BE2C (cell line): ENCODE measurements around the gene MICOS13.

Source experiments
- DNase-seq: peaks from one replicate; pipeline ENCODE4 v3.0.0-alpha.2; 2020
- H3K27me3 ChIP-seq: fragments of 250-450 bp; sonication (Bioruptor Pico); 2 replicates; pipeline ENCODE4 v1.5.1; 2020; ENCODE audit warnings: mild to moderate bottlenecking
- H3K36me3 ChIP-seq: fragments of 250-450 bp; sonication (Bioruptor Pico); 2 replicates; pipeline ENCODE4 v1.5.1; 2020; ENCODE audit warnings: mild to moderate bottlenecking
- H3K4me1 ChIP-seq: fragments of 250-450 bp; sonication (Bioruptor Pico); 2 replicates; pipeline ENCODE4 v1.5.1; 2020
- H3K4me3 ChIP-seq: 2 replicates; pipeline ENCODE4 v1.5.1; 2011; ENCODE audit warnings: low read depth, low read length
- H3K9me3 ChIP-seq: fragments of 250-450 bp; sonication (Bioruptor Pico); 2 replicates; pipeline ENCODE4 v1.5.1; 2020
- CTCF ChIP-seq: IDR thresholded peaks from 2 replicates; pipeline ENCODE4 v1.5.1; 2012; ENCODE audit warnings: mild to moderate bottlenecking, low read depth, low read length

The MICOS13 gene

DNA sequence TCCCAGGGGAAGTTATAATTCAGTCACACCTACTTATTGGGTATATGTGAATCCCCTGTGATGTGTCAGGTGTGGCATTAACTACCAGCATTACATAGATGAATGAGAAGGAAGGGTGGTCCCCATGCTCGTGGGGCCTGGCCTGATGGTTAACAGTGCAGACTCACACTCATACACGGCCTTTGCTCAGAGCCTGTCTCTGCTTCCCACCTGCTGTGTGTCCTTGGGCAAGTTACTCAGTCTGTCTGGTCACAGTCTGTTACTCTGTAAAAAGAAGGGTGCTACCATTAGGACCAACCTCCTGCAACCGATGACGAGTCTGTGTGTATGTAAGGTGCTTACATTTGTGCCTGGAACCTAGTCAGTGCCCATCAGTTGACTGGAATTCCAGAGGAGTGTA, 33.6 kb downstream of the MICOS13 start:
- no peak for TF ChIP-seq CTCF
- DNase-seq: no peak
- Histone ChIP-seq H3K27me3 (no peaks in the 10 kb centered on the region), H3K4me3 (no peak overlapping the region), H3K4me1 (no peaks in the 10 kb centered on the region; the same call in 1 of the 2 replicates), H3K36me3 (peaks cover 91% of the 10 kb centered on the region), H3K9me3 (no peaks in the 10 kb centered on the region)

- peaks cover 89% of the 10 kb centered on the region for H3K36me3 ChIP-seq
- no peak overlapping the region for H3K4me3 ChIP-seq
- TF ChIP-seq CTCF: no peak
- H3K9me3 ChIP-seq: no peaks in the 10 kb centered on the region
- H3K27me3 ChIP-seq: no peaks in the 10 kb centered on the region
- H3K4me1 ChIP-seq: no peaks in the 10 kb centered on the region
- DNase-seq: no peak
Measured at GRCh38 chr19:5645409-5645808, 34.9 kb downstream of the MICOS13 start.

DNA sequence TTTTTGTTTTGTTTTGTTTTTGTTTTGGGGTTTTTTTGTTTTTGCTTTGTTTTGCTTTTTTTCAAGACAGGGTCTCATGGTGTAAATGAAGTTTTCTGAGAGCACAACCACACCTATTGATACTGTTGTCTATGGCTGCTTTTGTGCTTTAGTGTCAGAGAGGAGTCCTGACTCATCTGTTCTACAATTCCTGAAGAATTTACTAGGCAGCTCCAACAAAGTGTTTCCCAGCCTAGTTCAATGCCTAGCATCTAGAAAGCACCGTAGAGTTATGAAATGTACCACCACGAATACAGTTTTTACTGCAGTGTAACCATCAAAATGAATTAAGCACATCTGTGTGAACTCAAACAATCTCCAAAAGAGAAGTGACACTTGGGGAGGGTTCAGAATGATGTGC, 36.3 kb downstream of the MICOS13 start:
- H3K36me3 ChIP-seq: peaks cover 82% of the 10 kb centered on the region
- no peaks in the 10 kb centered on the region for H3K27me3 ChIP-seq
- no peak overlapping the region for H3K4me3 ChIP-seq
- H3K4me1 ChIP-seq: no peaks in the 10 kb centered on the region
- DNase-seq: no peak
- H3K9me3 ChIP-seq: no peaks in the 10 kb centered on the region
- no peak for TF ChIP-seq CTCF

DNA sequence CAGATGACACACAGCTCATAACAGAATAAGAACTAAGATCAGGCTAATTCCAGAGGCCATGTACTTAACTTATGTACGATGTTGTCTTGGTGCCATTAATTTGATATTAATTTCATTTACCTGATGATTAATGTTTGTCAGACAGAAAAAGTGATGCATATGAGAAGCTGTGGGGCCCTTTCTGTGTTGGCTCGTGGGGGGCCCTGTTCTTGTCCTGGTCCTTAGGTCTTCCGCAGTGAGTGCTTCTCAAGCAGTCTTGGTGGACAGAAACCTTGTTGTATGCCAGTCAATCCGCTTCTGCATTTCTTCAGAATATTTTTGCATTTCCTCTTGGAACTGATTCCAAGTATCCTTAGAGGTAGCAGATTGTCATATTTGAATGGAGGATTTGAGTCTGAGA, 37.3 kb downstream of the MICOS13 start:
- DNase-seq: no peak
- no peaks in the 10 kb centered on the region for H3K4me1 ChIP-seq
- no peaks in the 10 kb centered on the region for H3K9me3 ChIP-seq
- no peak overlapping the region for H3K4me3 ChIP-seq
- no peak for TF ChIP-seq CTCF
- peaks cover 75% of the 10 kb centered on the region for H3K36me3 ChIP-seq
- H3K27me3 ChIP-seq: no peaks in the 10 kb centered on the region

DNA sequence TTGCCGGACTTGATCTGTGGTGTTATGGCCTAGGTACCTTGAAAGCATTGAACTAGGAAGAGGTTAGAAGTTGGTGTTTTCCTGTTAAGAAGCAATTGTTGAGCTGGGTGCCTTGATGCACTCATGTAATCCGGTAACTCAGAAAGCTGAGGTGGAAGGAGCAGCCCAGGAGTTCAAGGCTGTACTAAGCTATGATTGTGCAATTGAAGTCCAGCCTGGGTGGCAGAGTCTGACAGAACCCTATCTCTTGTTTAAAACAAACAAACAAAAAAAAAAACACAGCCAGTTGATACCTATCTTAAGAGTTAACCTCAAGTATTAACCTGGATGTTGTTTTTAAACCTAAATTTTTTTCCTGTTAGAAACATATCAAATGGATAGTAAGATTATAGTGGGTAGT, 38.1 kb downstream of the MICOS13 start:
- H3K4me1 ChIP-seq: no peaks in the 10 kb centered on the region
- H3K9me3 ChIP-seq: no peaks in the 10 kb centered on the region
- TF ChIP-seq CTCF: no peak
- DNase-seq: no peak
- H3K27me3 ChIP-seq: no peaks in the 10 kb centered on the region
- peaks cover 67% of the 10 kb centered on the region for H3K36me3 ChIP-seq
- H3K4me3 ChIP-seq: no peak overlapping the region

GRCh38 chr19:5641171-5641570, 39.1 kb downstream of the MICOS13 start:
- Histone ChIP-seq H3K27me3 (no peaks in the 10 kb centered on the region), H3K9me3 (no peaks in the 10 kb centered on the region), H3K4me1 (no peaks in the 10 kb centered on the region), H3K4me3 (no peak overlapping the region), H3K36me3 (peaks cover 64% of the 10 kb centered on the region)
- no peak for TF ChIP-seq CTCF
- DNase-seq: no peak
